ENCODE results near the gene USO1.
"Not testable (repeated sequence)": the region's sequence is repeated elsewhere in the genome, so short reads cannot be mapped to it uniquely, and the experiment has no call there.

The USO1 gene

DNA sequence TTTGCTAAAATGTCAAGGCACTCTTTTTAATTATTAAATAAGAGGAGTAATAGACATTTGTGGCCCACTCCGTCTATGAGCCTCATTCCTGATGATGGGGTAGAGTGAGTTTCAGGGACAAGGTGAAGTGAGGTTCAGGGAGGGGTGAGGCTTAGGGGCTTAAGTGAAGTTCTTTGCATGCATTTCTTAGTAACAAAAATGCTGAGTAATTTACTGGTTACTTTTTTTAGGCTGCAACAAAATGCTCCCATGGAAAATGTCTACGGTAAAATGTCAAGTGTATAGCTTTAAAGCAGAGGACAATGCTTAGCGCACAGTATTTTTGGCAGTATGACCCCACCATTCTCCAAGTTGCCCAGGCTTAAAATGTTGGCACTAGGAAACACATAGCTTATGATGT is 2.0 kb upstream of the USO1 start:
- no peak for DNase-seq (ENCODE audit: low spot score)
- Histone ChIP-seq H3K27ac (ENCODE audit: poor library complexity, severe bottlenecking) (no peak overlapping the region), H3K9me3 (ENCODE audit: severe bottlenecking) (no peaks in the 10 kb centered on the region), H3K4me1 (ENCODE audit: insufficient read depth, poor library complexity, severe bottlenecking) (peaks cover 20% of the 10 kb centered on the region), H3K36me3 (ENCODE audit: low read depth) (no peaks in the 10 kb centered on the region), H3K27me3 (ENCODE audit: insufficient read depth, poor library complexity, severe bottlenecking) (no peaks in the 10 kb centered on the region), H3K4me3 (ENCODE audit: severe bottlenecking) (no peak overlapping the region)
- ATAC-seq (ENCODE audit: low read depth) = no peak
- TF ChIP-seq, protein P1, sequence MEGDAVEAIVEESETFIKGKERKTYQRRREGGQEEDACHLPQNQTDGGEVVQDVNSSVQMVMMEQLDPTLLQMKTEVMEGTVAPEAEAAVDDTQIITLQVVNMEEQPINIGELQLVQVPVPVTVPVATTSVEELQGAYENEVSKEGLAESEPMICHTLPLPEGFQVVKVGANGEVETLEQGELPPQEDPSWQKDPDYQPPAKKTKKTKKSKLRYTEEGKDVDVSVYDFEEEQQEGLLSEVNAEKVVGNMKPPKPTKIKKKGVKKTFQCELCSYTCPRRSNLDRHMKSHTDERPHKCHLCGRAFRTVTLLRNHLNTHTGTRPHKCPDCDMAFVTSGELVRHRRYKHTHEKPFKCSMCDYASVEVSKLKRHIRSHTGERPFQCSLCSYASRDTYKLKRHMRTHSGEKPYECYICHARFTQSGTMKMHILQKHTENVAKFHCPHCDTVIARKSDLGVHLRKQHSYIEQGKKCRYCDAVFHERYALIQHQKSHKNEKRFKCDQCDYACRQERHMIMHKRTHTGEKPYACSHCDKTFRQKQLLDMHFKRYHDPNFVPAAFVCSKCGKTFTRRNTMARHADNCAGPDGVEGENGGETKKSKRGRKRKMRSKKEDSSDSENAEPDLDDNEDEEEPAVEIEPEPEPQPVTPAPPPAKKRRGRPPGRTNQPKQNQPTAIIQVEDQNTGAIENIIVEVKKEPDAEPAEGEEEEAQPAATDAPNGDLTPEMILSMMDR (IDR thresholded peaks at IDR 0.05; ENCODE audit: poor library complexity, severe bottlenecking) = no peak

DNA sequence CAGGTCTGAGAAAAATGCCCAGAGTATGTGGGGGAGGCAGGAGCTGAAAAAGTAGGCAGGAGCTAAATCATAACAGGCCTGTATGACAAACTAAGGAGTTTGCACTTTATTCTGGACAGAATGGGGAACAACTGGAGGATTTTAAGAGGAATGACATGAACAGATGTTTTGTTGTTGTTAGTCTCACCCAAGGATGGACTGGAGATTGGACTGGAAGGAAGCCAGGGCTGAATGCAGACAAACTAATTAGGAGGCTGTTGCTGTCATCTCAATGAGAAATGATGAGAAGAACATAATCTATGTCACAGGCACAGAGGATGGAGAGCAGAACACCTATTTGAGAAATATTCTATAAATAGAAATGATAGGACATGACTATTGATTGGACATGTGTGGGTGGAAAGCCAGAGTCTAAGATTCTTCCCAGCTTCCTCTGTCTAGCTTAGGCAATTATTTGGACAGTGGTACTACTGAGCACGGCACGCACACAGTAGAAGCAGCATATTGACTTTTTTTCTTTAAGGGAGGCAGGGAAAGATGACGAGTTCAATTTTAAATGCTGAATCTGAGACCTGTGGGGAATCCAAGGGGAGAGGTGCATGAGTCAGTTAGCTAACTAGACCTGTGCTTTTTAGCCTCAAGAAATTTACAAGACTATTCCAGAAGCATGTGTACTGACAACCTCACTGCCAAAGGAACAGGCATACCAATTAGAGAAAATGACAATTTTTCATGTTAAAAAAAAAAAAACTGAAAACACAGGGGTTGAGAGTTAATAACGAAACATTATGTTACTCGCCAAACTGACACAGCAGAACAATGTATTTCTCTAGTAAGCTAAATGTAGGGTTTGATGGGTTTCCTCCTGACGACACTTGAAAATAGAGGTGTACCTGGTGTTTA is 963 bp upstream of the USO1 start:
- Histone ChIP-seq H3K27ac (ENCODE audit: poor library complexity, severe bottlenecking) (peak overlapping the region; percentile 73), H3K4me3 (ENCODE audit: severe bottlenecking) (peak overlapping the region; percentile 95), H3K4me1 (ENCODE audit: insufficient read depth, poor library complexity, severe bottlenecking) (peaks cover 23% of the 10 kb centered on the region), H3K36me3 (ENCODE audit: low read depth) (no peaks in the 10 kb centered on the region), H3K27me3 (ENCODE audit: insufficient read depth, poor library complexity, severe bottlenecking) (no peaks in the 10 kb centered on the region), H3K9me3 (ENCODE audit: severe bottlenecking) (no peaks in the 10 kb centered on the region)
- DNase-seq (ENCODE audit: low spot score) = no peak
- ATAC-seq (ENCODE audit: low read depth) = peak; percentile 17
- TF ChIP-seq, protein P1 (IDR thresholded peaks at IDR 0.05; ENCODE audit: poor library complexity, severe bottlenecking) = no peak

DNA sequence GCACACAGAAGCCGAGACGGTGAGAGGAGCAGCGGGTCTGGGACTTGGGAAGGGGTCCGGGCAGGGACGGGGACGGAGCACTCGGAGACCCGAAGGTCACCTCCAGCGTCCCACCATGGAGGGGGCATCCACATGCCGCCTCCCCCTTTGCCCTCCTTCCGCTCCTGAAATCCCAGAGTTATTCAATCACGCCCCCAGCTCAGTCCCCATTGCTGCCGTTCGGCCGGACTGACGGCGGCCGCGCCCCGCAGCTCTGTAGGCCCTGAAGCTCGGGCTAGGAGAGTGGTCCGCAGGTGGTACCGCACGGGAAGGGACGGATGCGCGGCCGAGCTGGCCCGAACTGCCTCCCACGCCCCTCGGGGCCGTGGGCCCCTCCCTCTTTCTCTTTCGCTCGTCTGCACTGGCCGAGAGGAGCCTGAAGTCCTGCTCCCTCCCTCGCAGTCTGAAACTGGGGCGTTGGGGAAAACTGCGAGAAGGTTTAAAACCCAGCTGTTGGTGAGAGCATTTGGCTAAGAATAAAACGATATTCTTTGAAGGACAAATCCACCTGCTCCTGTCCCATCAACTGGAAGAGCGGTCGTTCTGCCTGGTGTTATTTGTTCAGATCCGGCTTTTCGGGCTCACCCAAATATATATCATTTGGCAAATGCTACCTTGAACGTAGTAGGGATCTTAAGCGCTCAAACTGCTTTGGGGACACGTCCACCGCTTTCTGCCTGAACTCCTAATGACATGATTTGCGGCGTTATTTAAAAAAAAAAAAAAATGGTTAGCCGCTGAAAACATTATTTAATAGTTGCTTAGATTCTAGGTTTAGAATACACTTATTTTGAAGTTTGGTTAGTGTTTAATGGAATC is 719 bp downstream of the USO1 start:
- peaks cover 25% of the 10 kb centered on the region for H3K4me1 ChIP-seq (ENCODE audit: insufficient read depth, poor library complexity, severe bottlenecking)

DNA sequence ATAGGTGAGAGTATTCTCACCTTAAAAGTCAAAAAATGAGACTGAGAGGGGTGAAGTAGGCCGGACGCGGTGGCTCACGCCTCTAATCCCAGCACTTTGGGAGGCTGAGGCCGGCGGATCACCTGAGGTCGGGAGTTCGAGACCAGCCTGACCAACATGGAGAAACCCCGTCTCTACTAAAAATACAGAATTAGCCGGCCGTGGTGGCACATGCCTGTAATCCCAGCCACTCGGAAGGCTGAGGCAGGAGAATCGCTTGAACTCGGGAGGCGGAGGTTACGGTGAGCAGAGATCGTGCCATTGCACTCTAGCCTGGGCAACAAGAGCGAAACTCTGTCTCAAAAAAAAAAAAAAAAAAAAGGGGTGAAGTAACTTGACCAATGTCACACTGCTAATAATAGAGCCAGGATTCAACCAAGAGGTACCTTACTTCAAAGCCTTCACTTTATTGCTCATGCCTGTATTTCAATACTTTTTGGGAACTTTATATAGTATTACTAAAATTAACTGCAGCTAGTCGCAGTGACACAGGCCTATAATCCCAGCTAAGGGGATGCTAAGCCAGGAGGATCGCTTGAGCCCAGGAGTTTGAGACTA is 1.7 kb downstream of the USO1 start:
- peak overlapping the region; percentile 73 for H3K27ac ChIP-seq (ENCODE audit: poor library complexity, severe bottlenecking)
- not testable (repeated sequence) for DNase-seq (ENCODE audit: low spot score); H3K27me3 ChIP-seq (ENCODE audit: insufficient read depth, poor library complexity, severe bottlenecking); H3K36me3 ChIP-seq (ENCODE audit: low read depth); ATAC-seq (ENCODE audit: low read depth); H3K9me3 ChIP-seq (ENCODE audit: severe bottlenecking)
- H3K4me1 ChIP-seq (ENCODE audit: insufficient read depth, poor library complexity, severe bottlenecking) = peaks cover 25% of the 10 kb centered on the region
- peak overlapping the region; percentile 95 for H3K4me3 ChIP-seq (ENCODE audit: severe bottlenecking)

More for the DNA sequence above, 719 bp downstream of the USO1 start:
- TF ChIP-seq, protein P1 (IDR thresholded peaks at IDR 0.05; ENCODE audit: poor library complexity, severe bottlenecking) = no peak
- ATAC-seq (ENCODE audit: low read depth) = peak; percentile 64
- H3K27me3 ChIP-seq (ENCODE audit: insufficient read depth, poor library complexity, severe bottlenecking) = no peaks in the 10 kb centered on the region
- no peaks in the 10 kb centered on the region for H3K9me3 ChIP-seq (ENCODE audit: severe bottlenecking)
- no peaks in the 10 kb centered on the region for H3K36me3 ChIP-seq (ENCODE audit: low read depth)
- DNase-seq (ENCODE audit: low spot score) = peak; percentile 62
- H3K4me3 ChIP-seq (ENCODE audit: severe bottlenecking) = peak overlapping the region; percentile 95
- H3K27ac ChIP-seq (ENCODE audit: poor library complexity, severe bottlenecking) = peak overlapping the region; percentile 73

DNA sequence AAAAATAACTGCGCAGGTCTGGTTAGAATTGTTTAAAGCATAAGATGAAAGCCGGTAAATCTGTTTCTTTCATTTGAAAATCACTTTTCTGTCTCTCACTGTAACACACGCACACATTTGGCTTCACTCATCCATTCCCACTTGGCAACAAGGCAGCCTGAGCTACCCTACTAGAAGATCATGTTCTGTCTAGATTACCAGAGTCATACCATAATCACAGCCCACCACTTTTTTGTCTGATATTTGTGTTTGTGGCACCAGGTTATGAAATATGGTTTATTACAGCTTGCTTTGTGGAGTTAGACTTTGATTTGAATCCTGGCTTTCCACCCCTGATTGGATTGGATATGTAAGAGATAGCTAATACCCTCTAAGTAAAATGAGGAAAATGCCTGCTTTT is 2.2 kb downstream of the USO1 start:
- Histone ChIP-seq H3K27ac (ENCODE audit: poor library complexity, severe bottlenecking) (no peak overlapping the region), H3K4me3 (ENCODE audit: severe bottlenecking) (no peak overlapping the region), H3K27me3 (ENCODE audit: insufficient read depth, poor library complexity, severe bottlenecking) (no peaks in the 10 kb centered on the region), H3K36me3 (ENCODE audit: low read depth) (peaks cover 1% of the 10 kb centered on the region; the same call in 1 of the 2 replicates), H3K9me3 (ENCODE audit: severe bottlenecking) (no peaks in the 10 kb centered on the region), H3K4me1 (ENCODE audit: insufficient read depth, poor library complexity, severe bottlenecking) (peaks cover 25% of the 10 kb centered on the region)
- TF ChIP-seq, protein P1 (IDR thresholded peaks at IDR 0.05; ENCODE audit: poor library complexity, severe bottlenecking) = no peak
- DNase-seq (ENCODE audit: low spot score) = no peak
- ATAC-seq (ENCODE audit: low read depth) = no peak
